Measurements from ENCODE around the gene SRD5A1. TPM values are rescaled to one million over a fixed set of nuclear protein-coding genes. Genes with fewer than 3 reads are reported as not detected.

Gene SRD5A1
- total and polyA plus RNA-seq, 2 of the 8 experiments (the other 6 are each of a cell fraction or from before 2014, with no cell fraction given), result 34.7 to 42.4 TPM

DNA sequence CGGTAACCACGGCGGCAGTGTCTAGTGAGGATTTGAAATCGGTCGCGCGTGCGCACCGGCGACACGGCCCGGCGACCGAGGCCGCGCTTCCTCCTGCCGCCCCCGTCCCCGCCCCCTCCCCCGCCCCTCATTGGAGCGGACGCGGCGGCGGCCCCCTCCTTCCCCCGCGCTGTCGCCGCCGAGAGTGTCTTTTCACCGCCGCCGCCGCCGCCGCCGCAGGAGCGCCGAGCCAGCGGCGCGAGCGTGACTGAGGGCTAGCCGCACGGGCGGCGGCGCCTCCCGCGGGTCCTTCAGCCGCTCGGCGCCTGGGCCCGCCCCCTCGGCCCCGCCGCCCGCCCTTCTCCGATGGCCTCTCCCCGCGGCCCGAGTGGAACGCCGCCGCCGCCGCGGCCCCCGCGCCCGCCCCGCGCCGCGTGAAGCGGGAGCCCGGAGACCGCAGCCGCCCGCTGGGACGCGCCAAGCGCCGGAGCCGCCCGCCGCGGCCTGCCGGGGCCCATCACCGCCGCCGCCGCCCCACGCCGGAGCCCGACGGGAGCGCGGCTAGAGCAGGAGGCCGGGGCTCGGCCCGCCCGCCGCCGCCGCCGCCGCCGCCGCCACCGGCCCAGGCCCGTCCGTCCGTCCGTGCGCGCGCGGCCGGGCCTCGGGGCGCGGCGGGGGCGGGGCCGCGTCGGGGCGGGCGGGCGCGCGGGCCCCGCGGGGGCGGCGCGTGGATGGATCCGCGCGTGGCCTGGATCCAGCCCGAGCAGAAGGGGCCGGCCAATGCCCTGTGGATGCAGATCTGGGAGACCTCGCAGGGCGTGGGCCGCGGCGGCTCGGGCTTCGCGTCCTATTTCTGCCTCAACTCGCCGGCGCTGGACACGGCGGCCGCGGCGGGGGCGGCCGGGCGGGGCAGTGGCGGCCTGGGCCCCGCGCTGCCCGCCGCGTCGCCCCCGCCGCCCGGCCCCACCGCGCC lies 80.3 kb downstream of the SRD5A1 start, which contains the start of gene TENT4A:
Gene TENT4A (plus strand): TSS at position 159 of the 952 bp plus-strand sequence. CDS start 552 bp downstream, at position 711.
- Histone ChIP-seq H4K5ac (ENCODE audit: insufficient read length, low read depth, low read length) (peak within 1 kb of the TSS; percentile 34), H3K9ac (replicated peaks in 1 of 4; ENCODE audit: extremely low read depth in 1 of 4, low read depth in 3 of 4, low read length in 3 of 4) (peak within 1 kb of the TSS; percentile 45 to 78 (median 62)), H3K79me2 (ENCODE audit: control insufficient read depth in 1 of 2, insufficient read depth in 2 of 2, low read length in 2 of 2) (peaks cover 5 to 40% of the 10 kb centered on the region in 2 experiments), H3K4me1 (replicated peaks in 1 of 4; ENCODE audit: control insufficient read depth in 3 of 4, insufficient read depth in 4 of 4, low read length in 3 of 4) (peaks cover 0 to 12% (median 5%) of the 10 kb centered on the region in 4 experiments; a peak in 5 of 7 replicates), H3K4me2 (ENCODE audit: insufficient read depth in 1 of 2, low read depth in 2 of 2, low read length in 2 of 2) (peak within 1 kb of the TSS; percentile 86 to 92), H4K8ac (ENCODE audit: extremely low read depth, insufficient read depth, low read length) (peak within 1 kb of the TSS; percentile 77), H4K91ac (replicated peaks; ENCODE audit: insufficient read length, low read length) (peak within 1 kb of the TSS; percentile 62), H3K27ac (ENCODE audit: low read depth, low read length) (peak within 1 kb of the TSS; percentile 62; the same call in 1 of the 2 replicates), H2BK12ac (ENCODE audit: low read depth, low read length) (0 out of 2 replicates have a peak within 1 kb of the TSS, but pooled peaks have one; percentile 50), H3K14ac (ENCODE audit: insufficient read length) (no peak within 1 kb of the TSS), H3K79me1 (ENCODE audit: low read depth, low read length) (peaks cover 22% of the 10 kb centered on the region), H3K36me3 (ENCODE audit: control insufficient read depth in 2 of 4, insufficient read depth in 4 of 4, low read length in 3 of 4) (no peaks in the 10 kb centered on the region), H3K23me2 (ENCODE audit: low read depth, low read length) (peaks cover 10% of the 10 kb centered on the region), H3K4ac (replicated peaks; ENCODE audit: insufficient read length, low read depth, low read length) (no peak within 1 kb of the TSS), H2AK5ac (ENCODE audit: low read depth, low read length) (no peak within 1 kb of the TSS), H3K9me3 (ENCODE audit: insufficient read depth in 2 of 2, low read depth in 1 of 2, low read length in 1 of 2) (no peaks in the 10 kb centered on the region), H2AFZ (ENCODE audit: low read length) (peak within 1 kb of the TSS; percentile 90; the same call in 1 of the 2 replicates), H2BK5ac (ENCODE audit: low read depth, low read length) (peak within 1 kb of the TSS; percentile 91; the same call in 1 of the 2 replicates), H3K23ac (ENCODE audit: insufficient read length) (no peak within 1 kb of the TSS), H4K20me1 (replicated peaks in 1 of 2; ENCODE audit: control insufficient read depth in 1 of 2, insufficient read depth in 2 of 2, low read length in 2 of 2) (peaks cover 16 to 30% of the 10 kb centered on the region in 2 experiments), H2BK20ac (ENCODE audit: low read length) (no peak within 1 kb of the TSS), H3K18ac (ENCODE audit: extremely low read depth, low read length) (peak within 1 kb of the TSS; percentile 90; the same call in 1 of the 2 replicates), H3K27me3 (replicated peaks in 1 of 4; ENCODE audit: control insufficient read depth in 3 of 4, extremely low read depth in 1 of 4, insufficient read depth in 3 of 4, low read length in 3 of 4) (peaks cover 0 to 3% (median 0%) of the 10 kb centered on the region in 4 experiments; a peak in 3 of 7 replicates), H2BK120ac (replicated peaks; ENCODE audit: low read depth, low read length) (no peak within 1 kb of the TSS), H3K56ac (replicated peaks; ENCODE audit: insufficient read length, low read depth, low read length) (peak within 1 kb of the TSS; percentile 42), H3K4me3 (ENCODE audit: extremely low read depth in 1 of 4, insufficient read depth in 2 of 4, low read depth in 3 of 4, low read length in 4 of 4) (peak within 1 kb of the TSS; percentile 67 to 84 (median 70)), H2BK15ac (ENCODE audit: low read length) (0 out of 2 replicates have a peak within 1 kb of the TSS, but pooled peaks have one; percentile 61)
- ChIA-PET POLR2A (ENCODE audit: partially characterized antibody) (interaction anchor here (1.0 to 3.9 kb wide), 3 partner anchors 15 to 79 kb away, joined by 3 to 29 read pairs (median 6); partner anchors contain the start of genes NSUN2 and SRD5A1), CTCF (ENCODE audit: partially characterized antibody) (no interaction called here)
- DNase-seq (ENCODE audit: low read depth in 1 of 2, low spot score in 2 of 2), result peak in 1 of 2 experiments; percentile 55
- FAIRE-seq, result no peak
- no peak for TF ChIP-seq NANOG (IDR thresholded peaks at IDR 0.05; ENCODE audit: insufficient read depth, low read depth, low read length, poor library complexity, severe bottlenecking)
- peak; percentile 43; the same call in 1 of the 2 replicates for TF ChIP-seq NRF1 (IDR thresholded peaks at IDR 0.05; ENCODE audit: low read depth, low read length)
- 0 out of 2 replicates have a peak, but pooled peaks have one; percentile 2 for TF ChIP-seq PHF8 (conservative IDR thresholded peaks at IDR 0.05; ENCODE audit: low read depth, low read length)
- WGBS, 2 experiments (ENCODE audit: extremely low coverage in 1 of 2, insufficient coverage in 1 of 2, insufficient read length in 1 of 2, insufficient replicate concordance in 2 of 2, low coverage in 1 of 2, low lambda C conversion rate in 2 of 2, missing lambda C conversion rate in 1 of 2), result 3% methylated on average over 8 of the region's 174 CpGs; no CpG with 5 or more reads in 1 of the 2 experiments

Measured in H1 (cell line).